Spinal cord (tissue), 10 donors: ENCODE data around the gene ADAM15. TPM values are rescaled to one million over a fixed set of nuclear protein-coding genes. Genes with fewer than 3 reads are reported as not detected.

ENCODE experiments used
- DNase-seq, 6 donors: peaks; one replicate each; pipeline versions ENCODE4 v3.0.0 to v3.0.0-alpha.2; 2013 to 2015; ENCODE audit warnings: low spot score in 6 of 6, low read depth in 4 of 6
- H3K27ac ChIP-seq: one replicate; pipeline ENCODE4 v1.5.1; 2013; ENCODE audit warnings: low read depth, low read length, control low read depth
- H3K27me3 ChIP-seq: one replicate; pipeline ENCODE4 v1.6.1; 2013; ENCODE audit warnings: low read length; ENCODE audit not compliant: control insufficient read depth, insufficient read depth
- H3K36me3 ChIP-seq: one replicate; pipeline ENCODE4 v1.6.1; 2013; ENCODE audit warnings: low read length; ENCODE audit not compliant: control insufficient read depth, insufficient read depth
- H3K4me1 ChIP-seq: one replicate; pipeline ENCODE4 v1.6.1; 2013; ENCODE audit warnings: low read length; ENCODE audit not compliant: control insufficient read depth, insufficient read depth
- H3K4me3 ChIP-seq: one replicate; pipeline ENCODE4 v1.5.1; 2013; ENCODE audit warnings: low read depth, low read length, control low read depth
- H3K9me3 ChIP-seq: one replicate; pipeline ENCODE4 v1.6.1; 2013; ENCODE audit warnings: low read length; ENCODE audit not compliant: control insufficient read depth, insufficient read depth
- WGBS: methylation state at CpG from one replicate; pipeline ENCODE4 v1.1.5; 2013; ENCODE audit warnings: missing lambda C conversion rate; ENCODE audit not compliant: insufficient coverage; 5-methylcytosine and 5-hydroxymethylcytosine counted together
- polyA plus RNA-seq, 2 donors: library from polyadenylated mRNA; unstranded; fragments of 120-200 nt; gene quantifications; one replicate each; pipeline ENCODE4 v1.2.1, GENCODE V29; 2013; ENCODE audit not compliant: insufficient read length in 2 of 2
- total RNA-seq, 2 donors: library from RNA; depleted of rRNA in 1 of 2; stranded (reverse); fragments of 120-200 nt in 1 of 2; fragments of >200 nt in 1 of 2; gene quantifications; one replicate each; pipeline versions ENCODE4 v1.2.3 to v1.2.4, GENCODE V29; 2013 to 2014
- donor health status: healthy.

Gene ADAM15
- total and polyA plus RNA-seq, 4 donors: 29.9 to 100 (median 65.8) TPM

GRCh38 chr1:155049651-155050559 lies 1.2 kb upstream of the ADAM15 start:
- H3K4me1 ChIP-seq: peaks cover 33% of the 10 kb centered on the region
- peaks cover 9% of the 10 kb centered on the region for H3K36me3 ChIP-seq
- peak overlapping the region; percentile 65 for H3K4me3 ChIP-seq
- 17% methylated on average over 9 of the region's 10 CpGs for WGBS
- no peaks in the 10 kb centered on the region for H3K9me3 ChIP-seq
- peak overlapping the region; percentile 84 for H3K27ac ChIP-seq
- peak in 2 of 6 donors; percentile 48 to 61 for DNase-seq
- no peaks in the 10 kb centered on the region for H3K27me3 ChIP-seq

- Histone ChIP-seq H3K27ac (peak overlapping the region; percentile 71), H3K4me3 (peak overlapping the region; percentile 72), H3K4me1 (peaks cover 33% of the 10 kb centered on the region), H3K36me3 (peaks cover 20% of the 10 kb centered on the region), H3K9me3 (no peaks in the 10 kb centered on the region), H3K27me3 (no peaks in the 10 kb centered on the region)
- no peak for DNase-seq
- 0% methylated on average over 30 of the region's 31 CpGs for WGBS
These were observed 243 bp downstream of the ADAM15 start for GRCh38 chr1:155051342-155051776.

GRCh38 chr1:155051777-155052398 lies 772 bp downstream of the ADAM15 start:
- H3K27me3 ChIP-seq: no peaks in the 10 kb centered on the region
- no peaks in the 10 kb centered on the region for H3K9me3 ChIP-seq
- DNase-seq: peak in 2 of 6 donors; percentile 50 to 66
- H3K27ac ChIP-seq: peak overlapping the region; percentile 71
- 1% methylated on average over 27 of the region's 27 CpGs for WGBS
- H3K4me3 ChIP-seq: peak overlapping the region; percentile 72
- peaks cover 24% of the 10 kb centered on the region for H3K36me3 ChIP-seq
- H3K4me1 ChIP-seq: peaks cover 33% of the 10 kb centered on the region

- H3K36me3 ChIP-seq: peaks cover 33% of the 10 kb centered on the region
- peak overlapping the region; percentile 72 for H3K4me3 ChIP-seq
- DNase-seq: no peak
- H3K27me3 ChIP-seq: no peaks in the 10 kb centered on the region
- peaks cover 33% of the 10 kb centered on the region for H3K4me1 ChIP-seq
- WGBS: 28% methylated on average over 4 of the region's 12 CpGs
- peak overlapping the region; percentile 71 for H3K27ac ChIP-seq
- no peaks in the 10 kb centered on the region for H3K9me3 ChIP-seq
These were observed 1.6 kb downstream of the ADAM15 start for GRCh38 chr1:155052439-155053395.

GRCh38 chr1:155053531-155054105 lies 2.5 kb downstream of the ADAM15 start:
- no peak for DNase-seq

GRCh38 chr1:155057104-155057503 lies 6.0 kb downstream of the ADAM15 start:
- H3K27ac ChIP-seq: no peak overlapping the region
- 93% methylated on average over 8 of the region's 8 CpGs for WGBS
- peaks cover 66% of the 10 kb centered on the region for H3K36me3 ChIP-seq
- peaks cover 24% of the 10 kb centered on the region for H3K4me1 ChIP-seq
- peaks cover 2% of the 10 kb centered on the region for H3K27me3 ChIP-seq
- no peaks in the 10 kb centered on the region for H3K9me3 ChIP-seq
- no peak for DNase-seq
- H3K4me3 ChIP-seq: no peak overlapping the region

More at GRCh38 chr1:155053531-155054105, 2.5 kb downstream of the ADAM15 start:
- Histone ChIP-seq H3K27me3 (no peaks in the 10 kb centered on the region), H3K4me1 (peaks cover 33% of the 10 kb centered on the region), H3K27ac (no peak overlapping the region), H3K9me3 (no peaks in the 10 kb centered on the region), H3K36me3 (peaks cover 42% of the 10 kb centered on the region), H3K4me3 (no peak overlapping the region)
- 94% methylated on average over 6 of the region's 7 CpGs for WGBS

- Histone ChIP-seq H3K4me3 (no peak overlapping the region), H3K4me1 (peaks cover 24% of the 10 kb centered on the region), H3K27me3 (peaks cover 7% of the 10 kb centered on the region), H3K9me3 (no peaks in the 10 kb centered on the region), H3K36me3 (peaks cover 68% of the 10 kb centered on the region), H3K27ac (no peak overlapping the region)
- DNase-seq: no peak
- 93% methylated on average over 13 of the region's 13 CpGs for WGBS
These were observed 6.7 kb downstream of the ADAM15 start for GRCh38 chr1:155057788-155058211.

- Histone ChIP-seq H3K4me1 (peaks cover 36% of the 10 kb centered on the region), H3K4me3 (no peak overlapping the region), H3K36me3 (peaks cover 54% of the 10 kb centered on the region), H3K27me3 (peaks cover 11% of the 10 kb centered on the region), H3K27ac (no peak overlapping the region), H3K9me3 (no peaks in the 10 kb centered on the region)
- 75% methylated on average over 8 of the region's 8 CpGs for WGBS
- no peak for DNase-seq
These were observed 9.6 kb downstream of the ADAM15 start for GRCh38 chr1:155060736-155061135.
